OCI-LY1 (cell line): ENCODE data around the gene PDE3B.

Experiments
- CTCF ChIP-seq: fragments of 200-600 bp; sonication (generic), shearing (Covaris generic); IDR thresholded peaks from 2 replicates; pipeline ENCODE4 v1.5.1; 2017; ENCODE audit warnings: mild to moderate bottlenecking, antibody characterized with exemption, low read length, moderate library complexity, mixed read lengths
- EZH2 ChIP-seq: fragments of 200-600 bp; sonication (generic), shearing (Covaris generic); IDR thresholded peaks from 2 replicates; pipeline ENCODE4 v1.8.0; 2017; ENCODE audit warnings: borderline replicate concordance, mixed run types, mild to moderate bottlenecking, antibody characterized with exemption, low read length, moderate library complexity, mixed read lengths

GRCh38 chr11:14764579-14765527 lies 121.2 kb downstream of the PDE3B start:
- TF ChIP-seq CTCF = no peak
- no peak for TF ChIP-seq EZH2
